A673 (cell line): ENCODE results near the gene CTNNBL1. TPM values are rescaled to one million over a fixed set of nuclear protein-coding genes. Genes with fewer than 3 reads are reported as not detected.
A peak's percentile ranks its signal among the peaks of the same experiment; 100 is the strongest.

ENCODE experiments used
- BruUV-seq: library from RNA; stranded (reverse); fragments of 400-500 nt; replicated peaks from 2 replicates; lab custom pipeline; 2021; lab: Mats Ljungman, UMichigan
- CTCF ChIA-PET: fragments of 300-600 bp; sonication (Branson Sonifier 250); formaldehyde crosslinking; loops from one replicate; lab custom pipeline; 2022; ENCODE audit warnings: antibody characterized with exemption; lab: Charles Lee
- POLR2A ChIA-PET: fragments of 300-600 bp; sonication (Branson Sonifier 250); formaldehyde crosslinking; loops from one replicate; lab custom pipeline; 2022; ENCODE audit warnings: antibody characterized with exemption; ENCODE audit not compliant: low non-redundant PET; lab: Charles Lee
- DNase-seq: peaks from one replicate; pipeline ENCODE4 v3.0.0-alpha.2; 2015; ENCODE audit warnings: low spot score
- H3K27ac ChIP-seq: fragments of 200-600 bp; sonication (generic); 2 replicates; pipeline ENCODE4 v1.5.1; 2016; ENCODE audit warnings: mixed run types, low read depth, mild to moderate bottlenecking, mixed read lengths, antibody characterized with exemption, low read length; ENCODE audit not compliant: poor library complexity, severe bottlenecking
- H3K27me3 ChIP-seq: fragments of 200-600 bp; sonication (generic); replicated peaks from 2 replicates; pipeline ENCODE4 v1.6.1; 2017; ENCODE audit warnings: mixed run types, low read depth, mild to moderate bottlenecking, mixed read lengths, antibody characterized with exemption, low read length; ENCODE audit not compliant: insufficient read depth, poor library complexity
- H3K36me3 ChIP-seq: fragments of 200-600 bp; sonication (generic); 2 replicates; pipeline ENCODE4 v1.6.1; 2016; ENCODE audit warnings: mixed run types, mild to moderate bottlenecking, mixed read lengths, antibody characterized with exemption, low read length; ENCODE audit not compliant: insufficient read depth, poor library complexity, severe bottlenecking
- H3K4me1 ChIP-seq: fragments of 200-600 bp; sonication (generic); 2 replicates; pipeline ENCODE4 v1.6.1; 2017; ENCODE audit warnings: mixed run types, mild to moderate bottlenecking, mixed read lengths, antibody characterized with exemption, low read length; ENCODE audit not compliant: insufficient read depth, poor library complexity, severe bottlenecking
- H3K4me3 ChIP-seq: fragments of 200-600 bp; sonication (generic); 2 replicates; pipeline ENCODE4 v1.5.1; 2016; ENCODE audit warnings: low read depth, mixed run types, mild to moderate bottlenecking, mixed read lengths, low read length; ENCODE audit not compliant: poor library complexity, severe bottlenecking
- H3K9me3 ChIP-seq: fragments of 200-600 bp; sonication (generic); 2 replicates; pipeline ENCODE4 v1.6.1; 2016; ENCODE audit warnings: mixed run types, low read depth, mild to moderate bottlenecking, mixed read lengths, antibody characterized with exemption, low read length; ENCODE audit not compliant: poor library complexity, severe bottlenecking
- CTCF ChIP-seq: fragments of 300-800, 200-600 bp; sonication (generic); conservative IDR thresholded peaks from 2 replicates; pipeline ENCODE4 v1.5.1; 2017; ENCODE audit warnings: low read depth, mild to moderate bottlenecking, antibody characterized with exemption, low read length, moderate library complexity, mixed read lengths
- EZH2 ChIP-seq: fragments of 200-600 bp; sonication (generic); IDR thresholded peaks from 2 replicates; pipeline ENCODE4 v1.6.1; 2017; ENCODE audit warnings: borderline replicate concordance, low read depth, mild to moderate bottlenecking, mixed read lengths, antibody characterized with exemption, low read length; ENCODE audit not compliant: poor library complexity, severe bottlenecking
- intact Hi-C: fragments of 100-400 bp; cut with micrococcal nuclease; formaldehyde crosslinking; loops from one replicate; pipeline ENCODE4 v1.10.0; 2022; ENCODE audit not compliant: unreplicated experiment
- total RNA-seq: library from RNA; stranded (reverse); gene quantifications from 2 replicates; pipeline ENCODE4 v1.2.3, GENCODE V29; 2021

CTNNBL1 gene
- total RNA-seq, 1 experiment from 2014 or later, result 88.5 TPM

GRCh38 chr20:37859406-37860171, 165.8 kb downstream of the CTNNBL1 start:
- POLR2A ChIA-PET, result no interaction called here
- Histone ChIP-seq H3K27ac (no peak overlapping the region), H3K4me1 (peaks cover 19% of the 10 kb centered on the region), H3K27me3 (no peaks in the 10 kb centered on the region), H3K4me3 (no peak overlapping the region), H3K9me3 (no peaks in the 10 kb centered on the region), H3K36me3 (no peaks in the 10 kb centered on the region)
- intact Hi-C loops, result no loop called here
- CTCF ChIA-PET, result no interaction called here
- TF ChIP-seq EZH2 (no peak), CTCF (no peak)
- no TSS peak for BruUV-seq
- DNase-seq, result no peak

GRCh38 chr20:37863289-37863688, 169.5 kb downstream of the CTNNBL1 start:
- TF ChIP-seq CTCF, result no peak
- TF ChIP-seq EZH2, result no peak
- CTCF ChIA-PET, result no interaction called here
- POLR2A ChIA-PET, result no interaction called here

GRCh38 chr20:37864298-37864697, 170.5 kb downstream of the CTNNBL1 start:
- peak; percentile 75 for DNase-seq
- Histone ChIP-seq H3K27me3 (no peaks in the 10 kb centered on the region), H3K36me3 (no peaks in the 10 kb centered on the region), H3K9me3 (no peaks in the 10 kb centered on the region), H3K4me3 (no peak overlapping the region), H3K4me1 (peaks cover 35% of the 10 kb centered on the region), H3K27ac (peak overlapping the region; percentile 66)
- CTCF ChIA-PET, result no interaction called here
- BruUV-seq, result no TSS peak
- TF ChIP-seq CTCF, result no peak
- no peak for TF ChIP-seq EZH2
- POLR2A ChIA-PET, result no interaction called here
- intact Hi-C loops, result no loop called here

More at GRCh38 chr20:37863289-37863688, 169.5 kb downstream of the CTNNBL1 start:
- no peaks in the 10 kb centered on the region for H3K27me3 ChIP-seq
- H3K9me3 ChIP-seq, result no peaks in the 10 kb centered on the region
- H3K27ac ChIP-seq, result no peak overlapping the region
- BruUV-seq, result no TSS peak
- H3K4me3 ChIP-seq, result no peak overlapping the region
- no peak for DNase-seq
- intact Hi-C loops, result no loop called here
- H3K36me3 ChIP-seq, result no peaks in the 10 kb centered on the region
- H3K4me1 ChIP-seq, result peaks cover 30% of the 10 kb centered on the region
